Heart left ventricle (tissue), 13 donors: Measurements from ENCODE around the gene FOXD4L6.
"Not testable (repeated sequence)": the region's sequence is repeated elsewhere in the genome, so short reads cannot be mapped to it uniquely, and the experiment has no call there.

Source experiments
- CTCF ChIP-seq, 12 donors: fragments of 200-600 bp; sonication (generic) in 4 of 12; IDR thresholded peaks; one replicate each; pipeline versions ENCODE4 v1.5.0 to v1.8.0; 2018 to 2022; ENCODE audit warnings: antibody characterized with exemption in 12 of 12, mild to moderate bottlenecking in 5 of 12
- POLR2A ChIP-seq, 2 donors: fragments of 450-650 bp; IDR thresholded peaks; one replicate each; pipeline ENCODE4 v1.6.1; 2017; ENCODE audit warnings: antibody characterized with exemption in 2 of 2, mild to moderate bottlenecking in 2 of 2, moderate library complexity in 2 of 2
- donor health status: ischemic (EF 13 %, LVEDD 7.1; RV severe dilation, severe dysfunction).
- donor health status: DM: no; HTN: yes; CAD: no.
- donor health status: DM: no; HTN: no; CAD: no.
- donor health status: ischemic (EF 25% LVEDD 6.9; RV normal size, moderate dysfunction).
- donor health status: ischemic (EF 25% LVEDD 5.7; RV mildly dilated, moderate dysfunction).
- donor health status: ischemic (EF 35%, LVEDD 5.7; RV mildly dilated, moderate dysfunction).
- donor health status: nonischemic (EF 11% LVEDD 7.7; RV severe dilation, severe dysfunction).
- donor health status: DM: yes; HTN: yes; CAD: no.
- donor health status: PGD.
- donor health status: ischemic (EF 29% LVEDD 5.4; RV normal size, mild dysfunction).
- donor health status: nonischemic (EF 23%, LVEDD 6.1; RV moderate dilation, normal function).

- not testable (repeated sequence) for TF ChIP-seq CTCF, POLR2A (IDR thresholded peaks at IDR 0.05)
Measured at GRCh38 chr9:41095060-41095459, 33.4 kb downstream of the FOXD4L6 start.
